Upper lobe of right lung (tissue), 1 donor: ENCODE data around the gene SURF6. TPM values are rescaled to one million over a fixed set of nuclear protein-coding genes. Genes with fewer than 3 reads are reported as not detected.
"Not testable (repeated sequence)": the region's sequence is repeated elsewhere in the genome, so short reads cannot be mapped to it uniquely, and the experiment has no call there.

Experiments used
- ATAC-seq: fragments of 200-7000 bp; cut with Tn5 transposase; one replicate; pipeline ENCODE4 v1.9.1; 2020; ENCODE audit warnings: mild to moderate bottlenecking, moderate library complexity
- DNase-seq: peaks from one replicate; pipeline ENCODE4 v3.0.0-alpha.2; 2020
- H3K27ac ChIP-seq: fragments of 200-600 bp; one replicate; pipeline ENCODE4 v1.8.0; 2022
- H3K27me3 ChIP-seq: fragments of 200-600 bp; one replicate; pipeline ENCODE4 v1.8.0; 2022; ENCODE audit warnings: mild to moderate bottlenecking
- H3K36me3 ChIP-seq: fragments of 200-600 bp; one replicate; pipeline ENCODE4 v1.8.0; 2022
- H3K4me1 ChIP-seq: fragments of 200-600 bp; one replicate; pipeline ENCODE4 v1.8.0; 2022
- H3K4me3 ChIP-seq: fragments of 200-600 bp; one replicate; pipeline ENCODE4 v1.8.0; 2022; ENCODE audit warnings: mild to moderate bottlenecking
- H3K9me3 ChIP-seq: fragments of 200-600 bp; one replicate; pipeline ENCODE4 v1.8.0; 2022
- CTCF ChIP-seq: fragments of 200-600 bp; IDR thresholded peaks from one replicate; pipeline ENCODE4 v1.8.0; 2022; ENCODE audit warnings: antibody characterized with exemption
- intact Hi-C: fragments of 100-400 bp; cut with DNase I; formaldehyde crosslinking; loops from one replicate; pipeline ENCODE4 v1.11.0; 2022
- total RNA-seq: library from RNA; stranded (reverse); fragmentation: NEBNext Ultra II Directional; extraction: Animal tissue kit (Norgen Biotek cat#: 25700); gene quantifications from one replicate; pipeline ENCODE4 v1.2.1, GENCODE V29; 2021
- donor health status: DM: no; HTN: yes; CAD: no; lungs with severe emphysema.

The SURF6 gene
- total RNA-seq, 1 donor from 2014 or later: 15.9 TPM

- no peak for DNase-seq
- no peak for TF ChIP-seq CTCF
These were observed 41.7 kb downstream of the SURF6 start for GRCh38 chr9:133294257-133294656.

GRCh38 chr9:133290751-133291302, 45.2 kb downstream of the SURF6 start:
- no peaks in the 10 kb centered on the region for H3K36me3 ChIP-seq
- TF ChIP-seq CTCF: no peak
- no peak for ATAC-seq
- no peaks in the 10 kb centered on the region for H3K9me3 ChIP-seq
- H3K27ac ChIP-seq: no peak overlapping the region
- intact Hi-C loops: no loop called here
- no peak for DNase-seq
- no peaks in the 10 kb centered on the region for H3K4me1 ChIP-seq
- H3K27me3 ChIP-seq: no peaks in the 10 kb centered on the region
- no peak overlapping the region for H3K4me3 ChIP-seq

More at GRCh38 chr9:133294257-133294656, 41.7 kb downstream of the SURF6 start:
- H3K4me1 ChIP-seq: no peaks in the 10 kb centered on the region
- no peaks in the 10 kb centered on the region for H3K27me3 ChIP-seq
- H3K27ac ChIP-seq: no peak overlapping the region
- no peaks in the 10 kb centered on the region for H3K36me3 ChIP-seq
- intact Hi-C loops: no loop called here
- H3K9me3 ChIP-seq: no peaks in the 10 kb centered on the region
- no peak for ATAC-seq
- no peak overlapping the region for H3K4me3 ChIP-seq

- DNase-seq (no peak), ATAC-seq (no peak)
- Histone ChIP-seq H3K4me3 (no peak overlapping the region), H3K27me3 (no peaks in the 10 kb centered on the region), H3K4me1 (no peaks in the 10 kb centered on the region), H3K27ac (no peak overlapping the region), H3K9me3 (no peaks in the 10 kb centered on the region), H3K36me3 (no peaks in the 10 kb centered on the region)
- intact Hi-C loops: no loop called here
- TF ChIP-seq CTCF: no peak
These were observed 49.5 kb downstream of the SURF6 start for GRCh38 chr9:133286523-133286922.

- no peak overlapping the region for H3K4me3 ChIP-seq
- H3K4me1 ChIP-seq: no peaks in the 10 kb centered on the region
- no peaks in the 10 kb centered on the region for H3K27me3 ChIP-seq
- no peaks in the 10 kb centered on the region for H3K36me3 ChIP-seq
- H3K9me3 ChIP-seq: no peaks in the 10 kb centered on the region
- no peak overlapping the region for H3K27ac ChIP-seq
- no peak for TF ChIP-seq CTCF
- no peak for ATAC-seq
- intact Hi-C loops: no loop called here
- DNase-seq: no peak
These were observed 50.7 kb downstream of the SURF6 start for GRCh38 chr9:133285252-133285775.

GRCh38 chr9:133284362-133284761, 51.6 kb downstream of the SURF6 start:
- intact Hi-C loops: no loop called here
- H3K36me3 ChIP-seq: no peaks in the 10 kb centered on the region
- no peaks in the 10 kb centered on the region for H3K4me1 ChIP-seq
- no peaks in the 10 kb centered on the region for H3K9me3 ChIP-seq
- H3K4me3 ChIP-seq: no peak overlapping the region
- no peak for TF ChIP-seq CTCF
- no peak for DNase-seq
- H3K27ac ChIP-seq: no peak overlapping the region
- ATAC-seq: no peak
- H3K27me3 ChIP-seq: no peaks in the 10 kb centered on the region

GRCh38 chr9:133283255-133284032, 52.5 kb downstream of the SURF6 start:
- H3K9me3 ChIP-seq, DNase-seq, intact Hi-C loops, H3K36me3 ChIP-seq, H3K27ac ChIP-seq, H3K4me3 ChIP-seq, H3K27me3 ChIP-seq, ATAC-seq, H3K4me1 ChIP-seq: not testable (repeated sequence)
